A549 (cell line): ENCODE measurements around the gene SMIM8.

ENCODE experiments used
- CEBPB ChIP-seq, 2 experiments: fragments of >200 bp in 1 of 2; sonication (Bioruptor Twin) in 1 of 2; formaldehyde crosslinking in 1 of 2; IDR thresholded peaks; 2 replicates each; pipeline ENCODE4 v1.6.1; 2012 to 2016
- CHD2 ChIP-seq: fragments of 150-350 bp; IDR thresholded peaks from 2 replicates; pipeline ENCODE4 v1.6.1; 2014; ENCODE audit warnings: low read length; ENCODE audit not compliant: partially characterized antibody
- EP300 ChIP-seq, 2 experiments: fragments of >200 bp; sonication (Bioruptor Twin); formaldehyde crosslinking; IDR thresholded peaks; 2 replicates in 1 of 2; 3 replicates in 1 of 2; pipeline ENCODE4 v1.6.1; 2016 to 2017
- HOXB13 ChIP-seq: fragments of 250-450 bp; sonication (Bioruptor Pico); IDR thresholded peaks from 2 replicates; pipeline ENCODE4 v1.5.0; 2020; ENCODE audit warnings: low read depth, mild to moderate bottlenecking, moderate library complexity
- JUN ChIP-seq, 2 experiments: fragments of >200 bp; sonication (Bioruptor Twin); formaldehyde crosslinking; IDR thresholded peaks; 2 replicates in 1 of 2; 3 replicates in 1 of 2; pipeline ENCODE4 v1.6.1; 2016 to 2017
- RAD21 ChIP-seq, 2 experiments: fragments of >200 bp in 1 of 2; sonication (Bioruptor Twin) in 1 of 2; formaldehyde crosslinking in 1 of 2; IDR thresholded peaks in 1 of 2; conservative IDR thresholded peaks in 1 of 2; 2 replicates in 1 of 2; 3 replicates in 1 of 2; pipeline ENCODE4 v1.6.1; 2012 to 2018; ENCODE audit warnings: inconsistent platforms in 1 of 2
- SMC3 ChIP-seq: fragments of >200 bp; sonication (Bioruptor Twin); formaldehyde crosslinking; IDR thresholded peaks from 3 replicates; pipeline ENCODE4 v1.6.1; 2018; ENCODE audit warnings: inconsistent platforms
- ZFP36 ChIP-seq: fragments of 450-650 bp; IDR thresholded peaks from 2 replicates; pipeline ENCODE4 v1.6.1; 2014; ENCODE audit warnings: borderline replicate concordance; ENCODE audit not compliant: partially characterized antibody
- ZNF302 ChIP-seq: fragments of 250-450 bp; sonication (Bioruptor Pico); IDR thresholded peaks from 2 replicates; pipeline ENCODE4 v1.9.0; 2021; ENCODE audit warnings: inconsistent platforms, mild to moderate bottlenecking, moderate library complexity
- TF ChIP-seq, protein P1 (sequence below): fragments of >200 bp; sonication (Bioruptor Twin); formaldehyde crosslinking; IDR thresholded peaks from 3 replicates; pipeline ENCODE4 v1.5.1; 2016
- TF ChIP-seq, protein P2 (sequence below): IDR thresholded peaks from 2 replicates; pipeline ENCODE4 v1.6.1; 2012
- TF ChIP-seq, protein P3 (sequence below): fragments of 200-600 bp; sonication (generic); IDR thresholded peaks from 2 replicates; pipeline ENCODE4 v1.6.1; 2016; ENCODE audit warnings: antibody characterized with exemption, mild to moderate bottlenecking, moderate library complexity
- TF ChIP-seq, protein P4 (sequence below): IDR thresholded peaks from 2 replicates; pipeline ENCODE4 v1.6.1; 2012
- TF ChIP-seq, protein P5 (sequence below): fragments of >200 bp; sonication (Bioruptor Twin); formaldehyde crosslinking; IDR thresholded peaks from 3 replicates; pipeline ENCODE4 v1.6.1; 2016

DNA sequence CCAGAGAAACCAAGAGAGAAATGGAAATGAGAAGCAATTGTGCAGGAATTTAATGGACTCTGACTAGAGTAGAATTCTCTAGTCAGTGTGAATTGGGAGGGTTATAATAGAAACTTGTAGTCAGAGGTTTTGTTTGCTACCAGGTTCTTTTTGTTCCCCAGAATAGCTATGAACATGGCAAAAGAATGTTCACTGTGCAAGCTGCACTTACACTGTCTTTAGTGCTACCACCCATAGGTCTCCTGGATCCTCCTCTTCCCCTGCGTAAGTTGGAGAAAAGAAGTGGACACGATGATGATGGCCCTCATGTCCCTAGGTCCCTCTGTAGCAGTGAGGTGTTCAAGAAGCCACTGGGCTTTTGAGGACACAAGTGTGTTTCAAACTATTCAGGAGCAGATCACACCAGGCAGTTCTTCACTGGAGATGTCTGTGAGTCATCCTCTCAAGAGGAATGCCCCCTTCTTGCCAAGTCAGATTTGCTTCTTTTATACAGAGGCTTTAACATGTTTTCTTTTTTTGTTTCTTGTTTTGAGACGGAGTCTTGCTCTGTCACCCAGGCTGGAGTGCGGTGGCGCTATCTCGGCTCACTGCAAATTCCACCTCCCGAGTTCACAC, 47.6 kb upstream of the SMIM8 start:
- TF ChIP-seq, protein P1, sequence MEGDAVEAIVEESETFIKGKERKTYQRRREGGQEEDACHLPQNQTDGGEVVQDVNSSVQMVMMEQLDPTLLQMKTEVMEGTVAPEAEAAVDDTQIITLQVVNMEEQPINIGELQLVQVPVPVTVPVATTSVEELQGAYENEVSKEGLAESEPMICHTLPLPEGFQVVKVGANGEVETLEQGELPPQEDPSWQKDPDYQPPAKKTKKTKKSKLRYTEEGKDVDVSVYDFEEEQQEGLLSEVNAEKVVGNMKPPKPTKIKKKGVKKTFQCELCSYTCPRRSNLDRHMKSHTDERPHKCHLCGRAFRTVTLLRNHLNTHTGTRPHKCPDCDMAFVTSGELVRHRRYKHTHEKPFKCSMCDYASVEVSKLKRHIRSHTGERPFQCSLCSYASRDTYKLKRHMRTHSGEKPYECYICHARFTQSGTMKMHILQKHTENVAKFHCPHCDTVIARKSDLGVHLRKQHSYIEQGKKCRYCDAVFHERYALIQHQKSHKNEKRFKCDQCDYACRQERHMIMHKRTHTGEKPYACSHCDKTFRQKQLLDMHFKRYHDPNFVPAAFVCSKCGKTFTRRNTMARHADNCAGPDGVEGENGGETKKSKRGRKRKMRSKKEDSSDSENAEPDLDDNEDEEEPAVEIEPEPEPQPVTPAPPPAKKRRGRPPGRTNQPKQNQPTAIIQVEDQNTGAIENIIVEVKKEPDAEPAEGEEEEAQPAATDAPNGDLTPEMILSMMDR, result no peak
- TF ChIP-seq CEBPB (IDR thresholded peaks at IDR 0.05), result no peak
- no peak for TF ChIP-seq CHD2
- no peak for TF ChIP-seq ZNF302
- TF ChIP-seq, protein P2, sequence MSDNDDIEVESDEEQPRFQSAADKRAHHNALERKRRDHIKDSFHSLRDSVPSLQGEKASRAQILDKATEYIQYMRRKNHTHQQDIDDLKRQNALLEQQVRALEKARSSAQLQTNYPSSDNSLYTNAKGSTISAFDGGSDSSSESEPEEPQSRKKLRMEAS, result no peak
- no peak for TF ChIP-seq JUN (IDR thresholded peaks at IDR 0.05)
- TF ChIP-seq SMC3, result no peak
- TF ChIP-seq, protein P3, sequence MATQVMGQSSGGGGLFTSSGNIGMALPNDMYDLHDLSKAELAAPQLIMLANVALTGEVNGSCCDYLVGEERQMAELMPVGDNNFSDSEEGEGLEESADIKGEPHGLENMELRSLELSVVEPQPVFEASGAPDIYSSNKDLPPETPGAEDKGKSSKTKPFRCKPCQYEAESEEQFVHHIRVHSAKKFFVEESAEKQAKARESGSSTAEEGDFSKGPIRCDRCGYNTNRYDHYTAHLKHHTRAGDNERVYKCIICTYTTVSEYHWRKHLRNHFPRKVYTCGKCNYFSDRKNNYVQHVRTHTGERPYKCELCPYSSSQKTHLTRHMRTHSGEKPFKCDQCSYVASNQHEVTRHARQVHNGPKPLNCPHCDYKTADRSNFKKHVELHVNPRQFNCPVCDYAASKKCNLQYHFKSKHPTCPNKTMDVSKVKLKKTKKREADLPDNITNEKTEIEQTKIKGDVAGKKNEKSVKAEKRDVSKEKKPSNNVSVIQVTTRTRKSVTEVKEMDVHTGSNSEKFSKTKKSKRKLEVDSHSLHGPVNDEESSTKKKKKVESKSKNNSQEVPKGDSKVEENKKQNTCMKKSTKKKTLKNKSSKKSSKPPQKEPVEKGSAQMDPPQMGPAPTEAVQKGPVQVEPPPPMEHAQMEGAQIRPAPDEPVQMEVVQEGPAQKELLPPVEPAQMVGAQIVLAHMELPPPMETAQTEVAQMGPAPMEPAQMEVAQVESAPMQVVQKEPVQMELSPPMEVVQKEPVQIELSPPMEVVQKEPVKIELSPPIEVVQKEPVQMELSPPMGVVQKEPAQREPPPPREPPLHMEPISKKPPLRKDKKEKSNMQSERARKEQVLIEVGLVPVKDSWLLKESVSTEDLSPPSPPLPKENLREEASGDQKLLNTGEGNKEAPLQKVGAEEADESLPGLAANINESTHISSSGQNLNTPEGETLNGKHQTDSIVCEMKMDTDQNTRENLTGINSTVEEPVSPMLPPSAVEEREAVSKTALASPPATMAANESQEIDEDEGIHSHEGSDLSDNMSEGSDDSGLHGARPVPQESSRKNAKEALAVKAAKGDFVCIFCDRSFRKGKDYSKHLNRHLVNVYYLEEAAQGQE, result no peak
- TF ChIP-seq, protein P4, sequence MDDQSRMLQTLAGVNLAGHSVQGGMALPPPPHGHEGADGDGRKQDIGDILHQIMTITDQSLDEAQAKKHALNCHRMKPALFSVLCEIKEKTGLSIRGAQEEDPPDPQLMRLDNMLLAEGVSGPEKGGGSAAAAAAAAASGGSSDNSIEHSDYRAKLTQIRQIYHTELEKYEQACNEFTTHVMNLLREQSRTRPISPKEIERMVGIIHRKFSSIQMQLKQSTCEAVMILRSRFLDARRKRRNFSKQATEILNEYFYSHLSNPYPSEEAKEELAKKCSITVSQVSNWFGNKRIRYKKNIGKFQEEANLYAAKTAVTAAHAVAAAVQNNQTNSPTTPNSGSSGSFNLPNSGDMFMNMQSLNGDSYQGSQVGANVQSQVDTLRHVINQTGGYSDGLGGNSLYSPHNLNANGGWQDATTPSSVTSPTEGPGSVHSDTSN, result no peak
- TF ChIP-seq RAD21 (conservative IDR thresholded peaks at IDR 0.05 in 1 of 2, IDR thresholded peaks at IDR 0.05 in 1 of 2), result no peak
- TF ChIP-seq HOXB13 (CRISPR knock-in tag), result no peak
- TF ChIP-seq, protein P5, sequence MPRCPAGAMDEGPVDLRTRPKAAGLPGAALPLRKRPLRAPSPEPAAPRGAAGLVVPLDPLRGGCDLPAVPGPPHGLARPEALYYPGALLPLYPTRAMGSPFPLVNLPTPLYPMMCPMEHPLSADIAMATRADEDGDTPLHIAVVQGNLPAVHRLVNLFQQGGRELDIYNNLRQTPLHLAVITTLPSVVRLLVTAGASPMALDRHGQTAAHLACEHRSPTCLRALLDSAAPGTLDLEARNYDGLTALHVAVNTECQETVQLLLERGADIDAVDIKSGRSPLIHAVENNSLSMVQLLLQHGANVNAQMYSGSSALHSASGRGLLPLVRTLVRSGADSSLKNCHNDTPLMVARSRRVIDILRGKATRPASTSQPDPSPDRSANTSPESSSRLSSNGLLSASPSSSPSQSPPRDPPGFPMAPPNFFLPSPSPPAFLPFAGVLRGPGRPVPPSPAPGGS, result no peak
- no peak for TF ChIP-seq EP300 (IDR thresholded peaks at IDR 0.05)
- TF ChIP-seq ZFP36, result no peak
